Thymus (tissue), 11 donors: Measurements from ENCODE around the gene PBRM1. TPM values are rescaled to one million over a fixed set of nuclear protein-coding genes. Genes with fewer than 3 reads are reported as not detected.

Experiments used
- DNase-seq, 9 donors: peaks; one replicate each; pipeline ENCODE4 v3.0.0-alpha.2; 2013; ENCODE audit warnings: low spot score in 9 of 9, low read depth in 6 of 9, missing footprints in 1 of 9
- H3K27ac ChIP-seq, 2 donors: one replicate each; pipeline ENCODE4 v1.5.1; 2013; ENCODE audit warnings: control low read depth in 1 of 2, low read depth in 1 of 2, low read length in 1 of 2, mild to moderate bottlenecking in 1 of 2, moderate library complexity in 1 of 2
- H3K27me3 ChIP-seq, 2 donors: one replicate each; pipeline ENCODE4 v1.5.1; 2013; ENCODE audit warnings: low read length in 1 of 2; ENCODE audit not compliant: control insufficient read depth in 2 of 2, insufficient read depth in 1 of 2
- H3K36me3 ChIP-seq, 2 donors: one replicate each; pipeline ENCODE4 v1.5.1; 2013; ENCODE audit warnings: low read length in 1 of 2, mild to moderate bottlenecking in 1 of 2, moderate library complexity in 1 of 2; ENCODE audit not compliant: control insufficient read depth in 2 of 2, insufficient read depth in 2 of 2
- H3K4me1 ChIP-seq, 2 donors: one replicate each; pipeline ENCODE4 v1.5.1; 2013; ENCODE audit warnings: low read length in 2 of 2; ENCODE audit not compliant: control insufficient read depth in 2 of 2, insufficient read depth in 2 of 2
- H3K4me3 ChIP-seq, 2 donors: one replicate each; pipeline ENCODE4 v1.5.1; 2013; ENCODE audit warnings: low read length in 2 of 2, control low read depth in 1 of 2, mild to moderate bottlenecking in 1 of 2
- H3K9me3 ChIP-seq, 2 donors: one replicate each; pipeline ENCODE4 v1.5.1; 2013; ENCODE audit warnings: low read length in 1 of 2, mild to moderate bottlenecking in 1 of 2; ENCODE audit not compliant: control insufficient read depth in 2 of 2, insufficient read depth in 1 of 2
- WGBS: extraction: QIAGEN DNeasy Blood & Tissue Kit; methylation state at CpG from one replicate; pipeline ENCODE4 v1.1.7; 2013; 5-methylcytosine and 5-hydroxymethylcytosine counted together
- polyA plus RNA-seq: library from polyadenylated mRNA; stranded (reverse); fragments of 200-250 nt; gene quantifications from one replicate; pipeline ENCODE4 v1.2.3, GENCODE V29; 2013
- total RNA-seq: library from RNA; stranded (reverse); fragments of 120-200 nt; gene quantifications from one replicate; pipeline ENCODE4 v1.2.4, GENCODE V29; 2013
- donor health status: healthy.

Gene PBRM1
- total and polyA plus RNA-seq, 2 donors = 15.7 to 48.1 TPM

- Histone ChIP-seq H3K4me3 (no peak overlapping the region), H3K4me1 (peaks cover 23 to 38% of the 10 kb centered on the region in 2 donors), H3K27ac (no peak overlapping the region), H3K36me3 (peaks cover 3 to 11% of the 10 kb centered on the region in 2 donors), H3K27me3 (peaks cover 0 to 14% of the 10 kb centered on the region in 2 donors), H3K9me3 (peaks cover 0 to under 1% of the 10 kb centered on the region in 2 donors)
- WGBS = 93% methylated on average over 7 of the region's 7 CpGs
- no peak for DNase-seq
Measured at GRCh38 chr3:52537726-52538421, 147.8 kb downstream of the PBRM1 start.

GRCh38 chr3:52537165-52537620, 148.5 kb downstream of the PBRM1 start:
- peaks cover 30 to 45% of the 10 kb centered on the region in 2 donors for H3K4me1 ChIP-seq
- H3K9me3 ChIP-seq = peaks cover 0 to 1% of the 10 kb centered on the region in 2 donors

GRCh38 chr3:52536369-52537164, 149.1 kb downstream of the PBRM1 start, which contains the start of gene UQCC5:
Gene UQCC5 (plus strand): TSS chr3:52536605. CDS start chr3:52536756, 151 bp downstream.
- Histone ChIP-seq H3K4me1 (peaks cover 32 to 51% of the 10 kb centered on the region in 2 donors), H3K27ac (peak within 1 kb of the TSS; percentile 71 to 72), H3K27me3 (peaks cover 0 to 19% of the 10 kb centered on the region in 2 donors), H3K4me3 (peak within 1 kb of the TSS; percentile 57 to 90), H3K36me3 (peaks cover 0 to 9% of the 10 kb centered on the region in 2 donors), H3K9me3 (peaks cover 0 to 1% of the 10 kb centered on the region in 2 donors)
- WGBS = under 1% methylated on average over 65 of the region's 65 CpGs
- peak; percentile 87 to 99 (median 96) for DNase-seq

More at GRCh38 chr3:52537165-52537620, 148.5 kb downstream of the PBRM1 start:
- peak overlapping the region; percentile 71 to 72 for H3K27ac ChIP-seq
- H3K36me3 ChIP-seq = peaks cover 3 to 11% of the 10 kb centered on the region in 2 donors
- peaks cover 0 to 19% of the 10 kb centered on the region in 2 donors for H3K27me3 ChIP-seq
- peak overlapping the region; percentile 57 to 90 for H3K4me3 ChIP-seq
- DNase-seq = no peak
- WGBS = 12% methylated on average over 6 of the region's 6 CpGs

DNA sequence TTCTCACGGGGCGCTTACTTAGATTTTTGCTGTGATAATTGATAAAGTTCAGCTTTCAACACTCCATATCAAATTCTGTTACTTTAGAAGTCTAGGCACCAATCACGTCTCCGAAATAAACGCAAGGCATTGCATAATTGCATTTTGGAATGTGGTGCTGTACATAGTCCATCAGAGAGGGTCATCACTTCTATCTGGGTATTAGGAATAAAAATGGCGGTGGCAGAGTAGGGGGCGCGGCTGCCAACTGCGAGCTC, 149.7 kb downstream of the PBRM1 start:
- 19% methylated on average over 9 of the region's 9 CpGs for WGBS
- peaks cover 0 to 4% of the 10 kb centered on the region in 2 donors for H3K36me3 ChIP-seq
- H3K4me3 ChIP-seq = peak overlapping the region in 1 of 2 donors; percentile 30
- H3K27ac ChIP-seq = no peak overlapping the region
- peaks cover 0 to 19% of the 10 kb centered on the region in 2 donors for H3K27me3 ChIP-seq
- no peak for DNase-seq
- peaks cover 0 to 1% of the 10 kb centered on the region in 2 donors for H3K9me3 ChIP-seq
- H3K4me1 ChIP-seq = peaks cover 32 to 51% of the 10 kb centered on the region in 2 donors

GRCh38 chr3:52535411-52536111, 150.2 kb downstream of the PBRM1 start:
- peak in 1 of 9 donors; percentile 10 for DNase-seq
- WGBS = 93% methylated on average over 19 of the region's 19 CpGs
- H3K27me3 ChIP-seq = peaks cover 0 to 19% of the 10 kb centered on the region in 2 donors
- peak overlapping the region in 1 of 2 donors; percentile 30 for H3K4me3 ChIP-seq
- no peaks in the 10 kb centered on the region for H3K36me3 ChIP-seq
- H3K9me3 ChIP-seq = peaks cover 0 to 1% of the 10 kb centered on the region in 2 donors
- peaks cover 32 to 51% of the 10 kb centered on the region in 2 donors for H3K4me1 ChIP-seq
- no peak overlapping the region for H3K27ac ChIP-seq

- peaks cover 0 to 1% of the 10 kb centered on the region in 2 donors for H3K9me3 ChIP-seq
- H3K4me3 ChIP-seq = peak overlapping the region; percentile 22 to 65
- peaks cover 32 to 51% of the 10 kb centered on the region in 2 donors for H3K4me1 ChIP-seq
- DNase-seq = no peak
- peaks cover 0 to 19% of the 10 kb centered on the region in 2 donors for H3K27me3 ChIP-seq
- H3K36me3 ChIP-seq = no peaks in the 10 kb centered on the region
- H3K27ac ChIP-seq = no peak overlapping the region
- WGBS = 90% methylated on average over 57 of the region's 57 CpGs
Measured at GRCh38 chr3:52534281-52535183, 151.2 kb downstream of the PBRM1 start.

- whole genome bisulfite sequencing = 5% methylated on average over 89 of the region's 91 CpGs
- H3K4me1 ChIP-seq = peaks cover 31 to 45% of the 10 kb centered on the region in 2 donors
- peak within 1 kb of the TSS; percentile 57 to 65 for H3K4me3 ChIP-seq
- DNase-seq = peak in 4 of 9 donors; percentile 37 to 66 (median 54)
- peaks cover 0 to 1% of the 10 kb centered on the region in 2 donors for H3K9me3 ChIP-seq
- H3K27ac ChIP-seq = no peak within 1 kb of the TSS
- peaks cover 0 to 19% of the 10 kb centered on the region in 2 donors for H3K27me3 ChIP-seq
- peaks cover 0 to 3% of the 10 kb centered on the region in 2 donors for H3K36me3 ChIP-seq
Measured at GRCh38 chr3:52533623-52534280, 152.0 kb downstream of the PBRM1 start, which contains the start of gene NT5DC2. Gene NT5DC2 (minus strand): TSS chr3:52533857. CDS start chr3:52533737, 120 bp downstream.
